Bladder microvascular endothelial cell (primary cell): Measurements from ENCODE around the gene MAT2B. TPM values are rescaled to one million over a fixed set of nuclear protein-coding genes. Genes with fewer than 3 reads are reported as not detected.

Source experiments
- total RNA-seq: library from RNA; depleted of rRNA; stranded (reverse); fragments of >200 nt; gene quantifications from 2 replicates; pipeline ENCODE4 v1.2.3, GENCODE V29; 2014

Gene MAT2B
- total RNA-seq, result 86.5 and 96.0 TPM in 2 replicates

DNA sequence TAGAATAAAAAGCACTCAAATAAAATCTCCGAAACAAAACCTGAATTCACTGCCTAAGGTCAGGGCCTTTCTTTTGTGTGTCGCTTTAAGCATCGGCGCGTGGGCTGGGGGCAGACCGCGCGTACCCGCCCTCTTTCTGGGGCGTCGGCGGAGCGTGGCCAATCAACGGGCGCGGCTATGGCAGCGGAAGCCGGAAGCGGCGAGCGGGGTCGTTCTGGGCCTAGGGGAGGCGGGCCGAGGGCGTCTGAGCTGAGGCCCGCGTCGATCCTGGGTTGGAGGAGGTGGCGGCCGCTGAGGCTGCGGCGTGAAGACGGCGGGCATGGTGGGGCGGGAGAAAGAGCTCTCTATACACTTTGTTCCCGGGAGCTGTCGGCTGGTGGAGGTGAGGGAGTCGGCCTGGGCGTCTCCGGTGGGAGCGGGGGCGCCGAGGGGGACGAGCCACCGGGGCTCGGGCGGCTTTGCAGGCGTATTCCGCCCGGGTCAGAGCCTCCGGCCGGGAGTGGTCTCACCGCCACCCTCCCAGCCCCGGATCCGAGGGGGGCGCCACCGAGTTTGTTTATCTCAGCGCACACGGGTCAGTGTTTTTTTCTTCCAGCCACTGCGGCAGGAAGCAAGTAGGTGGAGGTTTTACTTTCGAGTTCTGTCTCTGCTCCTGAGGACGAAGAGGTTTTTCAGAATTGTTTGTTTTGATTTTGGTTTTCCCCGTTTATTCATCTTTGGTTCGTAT is at the start of gene MAT2B:
MAT2B (plus strand) TSS at position 252 of the 727 bp plus-strand sequence; CDS start at position 320, 68 bp downstream.

DNA sequence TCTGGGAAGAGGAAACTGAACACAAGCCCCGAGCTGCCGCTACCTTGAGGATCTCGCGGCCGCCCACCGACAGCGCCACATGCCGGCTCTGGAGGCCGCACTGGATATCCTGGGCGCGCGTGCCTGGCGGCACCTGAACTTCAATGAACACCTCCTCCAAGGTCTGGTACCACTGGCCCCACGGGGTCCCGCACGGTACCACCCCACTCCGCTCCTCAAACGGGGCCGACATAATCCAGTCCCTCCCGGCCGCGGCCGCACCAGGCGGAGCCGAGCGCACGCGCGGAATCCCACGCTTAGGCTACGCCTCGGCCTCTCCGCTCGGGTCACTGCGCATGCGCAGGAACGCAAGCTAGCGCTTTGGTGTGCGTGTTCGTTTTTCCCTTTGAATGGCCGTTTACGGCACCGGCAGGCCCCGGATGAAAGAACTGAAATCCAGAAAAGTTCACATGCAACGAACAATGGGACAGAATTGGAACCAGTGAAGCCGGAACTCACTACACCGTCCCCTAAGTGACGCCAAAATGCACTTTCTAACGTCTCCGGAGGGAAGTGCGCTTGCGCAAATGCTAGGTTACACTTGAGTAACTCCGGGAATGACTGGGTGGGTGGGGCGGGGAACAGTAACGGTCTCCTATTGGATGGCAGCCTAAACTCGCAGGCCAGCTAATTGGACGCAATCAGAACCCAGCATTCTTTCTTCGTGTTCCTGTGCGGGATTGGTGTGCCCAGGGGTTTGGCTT is 45.4 kb upstream of the MAT2B start, which contains the start of gene NUDCD2:
NUDCD2 (minus strand) TSS at position 284 of the 743 bp plus-strand sequence; CDS start at position 232, 52 bp downstream.

GRCh38 chr5:163460562-163461171 is 44.8 kb upstream of the MAT2B start, which contains the start of gene HMMR:
Gene HMMR (plus strand): TSS chr5:163460632. CDS start chr5:163460693, 61 bp downstream.

Other genes with a start within 250 kb of the MAT2B start
- 216 and 270 TPM in 2 replicates for gene CCNG1, start 68.0 kb upstream of the MAT2B start, total RNA-seq
- gene NUDCD2, start 45.5 kb upstream of the MAT2B start, total RNA-seq, result 4.7 and 6.5 TPM in 2 replicates
- gene HMMR, start 45.0 kb upstream of the MAT2B start, total RNA-seq, result 18.9 and 35.9 TPM in 2 replicates